Activated T-helper 17 cell treated with anti-CD3 and anti-CD28 coated beads, Interleukin-2, amount 50 U/mL, for 72 hours (primary cell): Measurements from ENCODE around the gene RXRA. TPM values are rescaled to one million over a fixed set of nuclear protein-coding genes. Genes with fewer than 3 reads are reported as not detected.

Experiments used
- ATAC-seq: fragments of 150-1000 bp; cut with Tn5 transposase; replicated peaks from 2 replicates; pipeline ENCODE4 v1.10.0; 2021; ENCODE audit warnings: mild to moderate bottlenecking, moderate library complexity
- H3K27ac Mint-ChIP-seq: one replicate; pipeline ENCODE4 v1.8.0; 2022; ENCODE audit warnings: mixed read lengths
- H3K27me3 Mint-ChIP-seq: one replicate; pipeline ENCODE4 v1.8.0; 2022; ENCODE audit warnings: mixed read lengths
- H3K36me3 Mint-ChIP-seq: one replicate; pipeline ENCODE4 v1.8.0; 2022; ENCODE audit warnings: low read depth, mild to moderate bottlenecking, mixed read lengths
- H3K4me1 Mint-ChIP-seq: one replicate; pipeline ENCODE4 v1.8.0; 2022; ENCODE audit warnings: mixed read lengths
- H3K4me3 Mint-ChIP-seq: one replicate; pipeline ENCODE4 v1.8.0; 2022; ENCODE audit warnings: mild to moderate bottlenecking, mixed read lengths
- H3K9me3 Mint-ChIP-seq: one replicate; pipeline ENCODE4 v1.8.0; 2022; ENCODE audit warnings: mixed read lengths
- total RNA-seq, 2 donors: library from RNA; stranded (reverse); gene quantifications; one replicate each; pipeline ENCODE4 v1.2.3, GENCODE V29; 2022

Gene RXRA
- total RNA-seq, 2 donors from 2014 or later: 4.2 to 41.6 TPM

GRCh38 chr9:134407121-134407779, 81.0 kb downstream of the RXRA start:
- H3K4me1 Mint-ChIP-seq: peaks cover 17% of the 10 kb centered on the region
- peak; percentile 93 for ATAC-seq
- no peaks in the 10 kb centered on the region for H3K27me3 Mint-ChIP-seq
- peak overlapping the region; percentile 76 for H3K27ac Mint-ChIP-seq
- peak overlapping the region; percentile 61 for H3K4me3 Mint-ChIP-seq
- no peaks in the 10 kb centered on the region for H3K9me3 Mint-ChIP-seq
- H3K36me3 Mint-ChIP-seq: peaks cover 6% of the 10 kb centered on the region

- Mint-ChIP-seq H3K4me1 (peaks cover 22% of the 10 kb centered on the region), H3K36me3 (peaks cover 6% of the 10 kb centered on the region), H3K27ac (no peak overlapping the region), H3K4me3 (peak overlapping the region; percentile 61), H3K9me3 (no peaks in the 10 kb centered on the region), H3K27me3 (no peaks in the 10 kb centered on the region)
- no peak for ATAC-seq
Measured at GRCh38 chr9:134408389-134408788, 82.1 kb downstream of the RXRA start.

- Mint-ChIP-seq H3K4me3 (no peak overlapping the region), H3K36me3 (peaks cover 6% of the 10 kb centered on the region), H3K9me3 (no peaks in the 10 kb centered on the region), H3K27me3 (no peaks in the 10 kb centered on the region), H3K27ac (no peak overlapping the region), H3K4me1 (peaks cover 15% of the 10 kb centered on the region)
- no peak for ATAC-seq
Measured at GRCh38 chr9:134408939-134409737, 82.9 kb downstream of the RXRA start.

GRCh38 chr9:134410071-134410834, 84.0 kb downstream of the RXRA start:
- peaks cover 11% of the 10 kb centered on the region for H3K4me1 Mint-ChIP-seq
- H3K36me3 Mint-ChIP-seq: peaks cover 6% of the 10 kb centered on the region
- no peaks in the 10 kb centered on the region for H3K27me3 Mint-ChIP-seq
- ATAC-seq: no peak
- no peak overlapping the region for H3K4me3 Mint-ChIP-seq
- H3K27ac Mint-ChIP-seq: no peak overlapping the region
- H3K9me3 Mint-ChIP-seq: no peaks in the 10 kb centered on the region

GRCh38 chr9:134410835-134411217, 84.6 kb downstream of the RXRA start:
- H3K4me3 Mint-ChIP-seq: no peak overlapping the region
- peaks cover 9% of the 10 kb centered on the region for H3K4me1 Mint-ChIP-seq
- H3K27ac Mint-ChIP-seq: no peak overlapping the region
- H3K36me3 Mint-ChIP-seq: peaks cover 4% of the 10 kb centered on the region
- H3K27me3 Mint-ChIP-seq: no peaks in the 10 kb centered on the region
- no peaks in the 10 kb centered on the region for H3K9me3 Mint-ChIP-seq
- ATAC-seq: no peak

- no peak for ATAC-seq
- Mint-ChIP-seq H3K27ac (no peak overlapping the region), H3K27me3 (no peaks in the 10 kb centered on the region), H3K4me1 (peaks cover 6% of the 10 kb centered on the region), H3K4me3 (no peak overlapping the region), H3K36me3 (no peaks in the 10 kb centered on the region), H3K9me3 (no peaks in the 10 kb centered on the region)
Measured at GRCh38 chr9:134411440-134412297, 85.4 kb downstream of the RXRA start.

- ATAC-seq: no peak
- Mint-ChIP-seq H3K27me3 (no peaks in the 10 kb centered on the region), H3K9me3 (no peaks in the 10 kb centered on the region), H3K4me3 (no peak overlapping the region), H3K4me1 (peaks cover 6% of the 10 kb centered on the region), H3K27ac (no peak overlapping the region), H3K36me3 (no peaks in the 10 kb centered on the region)
Measured at GRCh38 chr9:134412298-134412711, 86.0 kb downstream of the RXRA start.

- Mint-ChIP-seq H3K4me3 (no peak overlapping the region), H3K36me3 (no peaks in the 10 kb centered on the region), H3K9me3 (no peaks in the 10 kb centered on the region), H3K27me3 (no peaks in the 10 kb centered on the region), H3K4me1 (peaks cover 6% of the 10 kb centered on the region), H3K27ac (no peak overlapping the region)
- ATAC-seq: no peak
Measured at GRCh38 chr9:134413112-134413715, 87.0 kb downstream of the RXRA start.

- Mint-ChIP-seq H3K4me3 (no peak overlapping the region), H3K9me3 (no peaks in the 10 kb centered on the region), H3K36me3 (no peaks in the 10 kb centered on the region), H3K27me3 (no peaks in the 10 kb centered on the region), H3K27ac (no peak overlapping the region), H3K4me1 (peaks cover 6% of the 10 kb centered on the region)
- ATAC-seq: no peak
Measured at GRCh38 chr9:134413890-134414623, 87.8 kb downstream of the RXRA start.

GRCh38 chr9:134414900-134415425, 88.7 kb downstream of the RXRA start:
- no peaks in the 10 kb centered on the region for H3K9me3 Mint-ChIP-seq
- ATAC-seq: no peak
- peaks cover 6% of the 10 kb centered on the region for H3K4me1 Mint-ChIP-seq
- no peaks in the 10 kb centered on the region for H3K36me3 Mint-ChIP-seq
- H3K4me3 Mint-ChIP-seq: no peak overlapping the region
- no peak overlapping the region for H3K27ac Mint-ChIP-seq
- H3K27me3 Mint-ChIP-seq: no peaks in the 10 kb centered on the region

GRCh38 chr9:134416385-134417015, 90.2 kb downstream of the RXRA start:
- Mint-ChIP-seq H3K27ac (no peak overlapping the region), H3K4me1 (peaks cover 6% of the 10 kb centered on the region), H3K9me3 (no peaks in the 10 kb centered on the region), H3K27me3 (no peaks in the 10 kb centered on the region), H3K36me3 (no peaks in the 10 kb centered on the region), H3K4me3 (no peak overlapping the region)
- no peak for ATAC-seq

GRCh38 chr9:134418354-134418753, 92.1 kb downstream of the RXRA start:
- no peak overlapping the region for H3K4me3 Mint-ChIP-seq
- H3K27ac Mint-ChIP-seq: no peak overlapping the region
- H3K27me3 Mint-ChIP-seq: no peaks in the 10 kb centered on the region
- no peaks in the 10 kb centered on the region for H3K36me3 Mint-ChIP-seq
- H3K9me3 Mint-ChIP-seq: no peaks in the 10 kb centered on the region
- ATAC-seq: no peak
- no peaks in the 10 kb centered on the region for H3K4me1 Mint-ChIP-seq
